Ovary (tissue), 3 donors: ENCODE measurements around the gene ZMYND15.

Source experiments
- POLR2A ChIP-seq: fragments of 450-650 bp; IDR thresholded peaks from one replicate; pipeline ENCODE4 v1.6.1; 2017; ENCODE audit warnings: antibody characterized with exemption, mild to moderate bottlenecking, moderate library complexity
- TF ChIP-seq, protein P1 (sequence below), 3 donors: fragments of 450-650 bp in 2 of 3; fragments of 200-600 bp in 1 of 3; IDR thresholded peaks; one replicate each; pipeline versions ENCODE4 v1.5.1 to v1.8.0; 2016 to 2022; ENCODE audit warnings: antibody characterized with exemption in 3 of 3, mild to moderate bottlenecking in 1 of 3
- donor health status: DM: no; HTN: no; CAD: no.

DNA sequence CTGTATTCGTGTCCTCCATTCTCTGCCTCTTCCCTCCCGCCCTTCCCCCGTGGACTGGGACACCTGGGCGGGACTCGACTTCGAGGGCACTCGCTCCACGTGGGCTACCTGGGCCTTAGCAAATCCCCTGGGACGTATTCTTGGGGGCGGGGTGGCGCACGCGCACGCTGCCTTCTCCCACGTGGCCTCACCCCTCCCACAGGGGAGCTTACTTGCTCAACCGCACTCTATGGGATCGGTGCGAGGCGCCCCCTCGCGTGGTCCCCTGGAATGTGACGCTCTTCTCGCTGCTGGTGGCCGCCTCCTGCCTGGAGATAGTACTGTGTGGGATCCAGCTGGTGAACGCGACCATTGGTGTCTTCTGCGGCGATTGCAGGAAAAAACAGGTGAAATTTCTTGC, 43.0 kb downstream of the ZMYND15 start:
- TF ChIP-seq POLR2A: no peak
- TF ChIP-seq, protein P1, sequence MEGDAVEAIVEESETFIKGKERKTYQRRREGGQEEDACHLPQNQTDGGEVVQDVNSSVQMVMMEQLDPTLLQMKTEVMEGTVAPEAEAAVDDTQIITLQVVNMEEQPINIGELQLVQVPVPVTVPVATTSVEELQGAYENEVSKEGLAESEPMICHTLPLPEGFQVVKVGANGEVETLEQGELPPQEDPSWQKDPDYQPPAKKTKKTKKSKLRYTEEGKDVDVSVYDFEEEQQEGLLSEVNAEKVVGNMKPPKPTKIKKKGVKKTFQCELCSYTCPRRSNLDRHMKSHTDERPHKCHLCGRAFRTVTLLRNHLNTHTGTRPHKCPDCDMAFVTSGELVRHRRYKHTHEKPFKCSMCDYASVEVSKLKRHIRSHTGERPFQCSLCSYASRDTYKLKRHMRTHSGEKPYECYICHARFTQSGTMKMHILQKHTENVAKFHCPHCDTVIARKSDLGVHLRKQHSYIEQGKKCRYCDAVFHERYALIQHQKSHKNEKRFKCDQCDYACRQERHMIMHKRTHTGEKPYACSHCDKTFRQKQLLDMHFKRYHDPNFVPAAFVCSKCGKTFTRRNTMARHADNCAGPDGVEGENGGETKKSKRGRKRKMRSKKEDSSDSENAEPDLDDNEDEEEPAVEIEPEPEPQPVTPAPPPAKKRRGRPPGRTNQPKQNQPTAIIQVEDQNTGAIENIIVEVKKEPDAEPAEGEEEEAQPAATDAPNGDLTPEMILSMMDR (IDR thresholded peaks at IDR 0.05): no peak
